Middle frontal gyrus (tissue), 1 donor: ENCODE measurements around the gene MCC.
A peak's percentile ranks its signal among the peaks of the same experiment; 100 is the strongest.

Experiments used
- DNase-seq: peaks from one replicate; pipeline ENCODE4 v3.0.0-alpha.2; 2015; ENCODE audit warnings: low spot score; ENCODE audit errors: extremely low spot score

Gene MCC

DNA sequence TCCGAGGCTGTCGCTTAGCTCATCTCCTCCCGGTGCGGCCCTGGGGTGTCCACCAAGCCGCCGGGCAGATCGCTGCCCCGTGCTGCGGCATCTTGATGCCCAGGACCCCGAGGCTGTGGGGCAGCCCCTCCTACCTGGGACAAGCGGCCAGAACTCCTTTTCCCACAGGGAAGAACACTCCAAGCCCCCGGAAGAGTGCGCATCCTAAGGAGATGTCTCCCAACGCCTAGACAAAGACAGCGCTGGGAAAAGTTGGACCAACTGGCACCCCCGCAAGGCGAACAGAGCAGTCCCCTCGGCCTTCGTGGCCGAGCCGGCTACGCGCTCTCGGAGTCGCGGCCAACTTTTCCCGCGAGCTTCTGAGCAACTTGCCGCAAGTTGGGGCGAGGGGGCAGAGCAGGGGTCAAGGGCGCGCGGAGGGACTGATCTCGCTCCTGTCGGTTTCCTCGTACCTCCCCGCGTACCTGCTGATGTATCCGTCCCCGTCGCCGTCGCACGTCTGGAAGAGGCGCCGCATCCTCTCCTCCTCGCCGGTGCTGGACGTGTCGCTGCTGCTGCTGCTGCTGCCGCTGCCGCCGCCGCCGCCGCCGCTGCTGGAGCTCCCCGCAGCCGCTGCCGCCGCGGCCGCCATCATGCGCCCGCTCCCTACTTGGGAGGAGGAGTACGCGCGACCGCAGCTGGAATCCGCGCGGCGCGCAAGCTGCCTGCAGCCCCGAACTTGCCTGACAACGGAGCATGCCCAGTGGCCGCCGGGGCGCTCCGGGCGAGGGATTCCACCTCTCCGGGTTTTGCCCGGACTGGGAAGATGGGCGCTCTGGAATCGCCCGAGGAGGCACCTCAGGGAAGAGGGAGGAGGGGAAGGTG, at the start of gene MCC:
TSS of gene MCC (minus strand) at position 673 of the 864 bp plus-strand sequence.
- DNase-seq, result no peak

DNA sequence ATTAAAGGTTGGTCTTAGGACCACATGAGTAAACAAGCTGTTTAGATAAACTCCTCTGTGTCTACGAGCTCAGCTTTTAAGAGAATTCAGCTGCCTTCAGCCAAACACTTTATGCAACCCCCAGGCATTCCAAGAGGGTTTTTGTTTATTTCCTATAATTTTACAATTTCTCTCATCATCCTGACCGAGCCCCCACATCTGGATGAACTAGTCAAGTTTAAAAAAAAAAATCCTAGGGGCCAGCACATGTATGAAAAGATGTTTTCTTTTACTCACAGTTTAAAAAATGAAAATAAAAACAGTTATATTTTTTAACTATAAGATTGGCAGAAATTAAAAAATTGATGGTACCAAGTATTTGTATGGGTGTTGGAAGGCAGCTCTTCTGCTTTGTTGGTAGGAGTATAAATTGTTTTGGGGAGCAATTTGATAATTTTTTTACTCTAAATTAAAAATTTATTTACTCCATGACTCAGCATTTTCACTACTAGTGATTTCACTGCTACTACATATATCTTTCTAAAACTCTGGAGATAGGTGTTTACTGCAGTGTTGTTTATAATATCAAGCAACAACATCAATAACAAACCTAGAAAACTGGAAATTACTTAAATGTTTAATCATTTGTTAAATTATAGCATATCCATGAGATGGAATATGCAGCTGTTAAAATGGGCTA, 43.4 kb upstream of the MCC start:
- no peak for DNase-seq

DNA sequence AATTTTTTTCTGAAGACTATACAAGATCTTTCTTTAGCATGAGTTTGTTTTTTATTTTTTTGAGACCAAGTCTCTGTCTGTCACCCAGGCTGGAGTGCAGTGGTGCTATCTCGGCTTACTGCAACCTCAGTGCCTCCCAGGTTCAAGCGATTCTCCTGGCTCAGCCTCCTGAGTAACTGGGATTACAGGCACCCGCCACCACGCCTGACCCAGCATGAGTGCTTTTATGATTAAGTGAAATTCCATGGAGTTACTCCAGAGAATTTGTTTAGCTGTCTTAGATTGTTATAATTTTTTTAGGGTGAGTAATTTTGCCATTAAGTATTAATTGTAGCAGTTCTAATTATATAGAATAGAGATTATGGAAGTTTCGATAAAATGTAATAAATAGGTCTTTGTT, 39.5 kb upstream of the MCC start:
- DNase-seq, result no peak

DNA sequence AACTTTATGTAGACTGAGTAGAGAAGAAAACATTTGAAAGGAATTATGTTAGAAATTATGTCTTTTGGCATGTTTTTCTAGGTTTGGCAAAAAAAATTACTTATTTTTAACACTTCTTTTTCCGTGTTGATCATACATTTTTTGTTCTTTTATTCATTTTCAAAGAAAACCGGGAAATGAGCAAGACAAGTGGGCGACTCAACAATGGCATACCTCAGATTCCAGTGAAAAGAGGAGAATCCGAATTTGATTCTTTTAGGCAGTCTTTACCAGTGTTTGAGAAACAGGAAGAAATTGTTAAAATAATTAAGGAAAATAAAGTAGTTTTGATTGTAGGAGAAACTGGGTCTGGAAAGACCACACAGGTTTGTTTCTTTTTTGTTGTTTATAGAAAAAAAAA, 38.2 kb upstream of the MCC start:
- DNase-seq, result no peak

DNA sequence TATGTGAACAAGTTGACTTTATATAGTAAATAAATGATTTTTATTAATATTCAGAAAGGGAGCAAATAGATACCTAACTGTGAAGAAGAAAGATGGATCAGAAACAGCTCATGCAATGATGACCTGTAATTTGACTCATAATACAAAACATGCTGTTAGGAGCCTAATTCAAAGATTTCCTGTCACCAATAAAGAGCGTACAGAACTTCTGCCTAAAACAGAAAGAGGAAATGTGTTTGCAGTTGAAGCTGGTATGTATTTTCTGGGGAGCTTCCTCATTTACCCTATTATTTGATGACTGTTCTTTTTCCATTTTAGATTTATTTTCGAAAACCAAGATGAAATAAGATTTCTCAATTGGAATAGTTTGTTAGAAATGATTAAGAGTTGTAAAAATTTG, 36.7 kb upstream of the MCC start:
- no peak for DNase-seq

DNA sequence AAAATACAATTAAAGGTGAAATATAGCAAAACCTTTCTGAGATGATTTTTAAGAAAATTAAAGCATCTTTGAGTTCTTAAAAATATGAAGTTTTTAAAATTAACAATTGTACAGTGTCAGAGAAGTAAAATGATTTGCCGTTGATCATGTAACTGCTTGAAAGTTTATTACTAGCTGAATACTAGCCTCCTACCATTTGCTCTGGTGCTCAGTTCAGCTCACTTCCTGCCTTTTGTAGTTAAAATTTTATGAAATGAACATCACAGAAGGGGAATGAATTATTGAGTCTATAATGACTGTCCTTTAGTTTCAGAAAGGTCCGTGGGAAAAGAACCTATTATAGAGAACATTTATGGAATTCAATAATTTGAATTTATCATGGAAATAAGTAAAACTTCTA, 34.9 kb upstream of the MCC start:
- DNase-seq, result no peak

DNA sequence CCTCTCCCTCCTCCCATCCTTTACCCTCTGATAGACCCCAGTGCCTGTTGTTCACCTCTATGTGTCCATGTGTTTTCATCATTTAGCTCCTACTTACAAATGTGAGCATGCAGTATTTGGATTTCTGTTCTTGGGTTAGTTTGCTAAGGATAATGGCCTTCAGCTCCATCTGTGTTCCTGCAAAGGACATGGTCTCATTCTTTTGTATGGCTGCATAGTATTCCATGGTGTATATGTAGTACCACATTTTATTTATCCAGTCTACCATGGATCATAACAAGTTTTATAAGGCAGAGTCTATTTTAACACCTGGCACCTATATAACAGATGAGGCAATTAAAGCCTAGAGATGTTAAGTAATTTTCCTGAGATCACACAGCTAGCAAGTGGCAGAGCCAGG, 32.6 kb upstream of the MCC start:
- no peak for DNase-seq

DNA sequence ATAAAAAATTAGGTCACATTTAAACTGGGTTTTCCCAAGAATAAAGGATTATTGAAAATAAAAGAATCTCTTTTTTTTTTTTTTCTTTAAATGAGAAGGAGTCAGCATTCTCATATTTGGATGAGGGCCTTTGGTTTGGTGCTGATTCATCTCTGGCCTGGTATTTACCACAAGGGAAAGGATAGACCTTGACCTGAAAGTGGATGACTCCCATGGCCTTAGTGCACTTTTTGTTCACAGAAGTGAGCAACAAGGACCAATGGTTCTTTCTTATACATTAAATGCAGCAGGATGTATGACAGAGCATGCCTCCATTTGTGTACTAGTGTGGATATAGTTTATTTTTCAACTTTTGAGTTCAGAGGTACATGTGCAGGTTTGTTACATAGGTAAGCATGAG, 32.2 kb upstream of the MCC start:
- no peak for DNase-seq

DNA sequence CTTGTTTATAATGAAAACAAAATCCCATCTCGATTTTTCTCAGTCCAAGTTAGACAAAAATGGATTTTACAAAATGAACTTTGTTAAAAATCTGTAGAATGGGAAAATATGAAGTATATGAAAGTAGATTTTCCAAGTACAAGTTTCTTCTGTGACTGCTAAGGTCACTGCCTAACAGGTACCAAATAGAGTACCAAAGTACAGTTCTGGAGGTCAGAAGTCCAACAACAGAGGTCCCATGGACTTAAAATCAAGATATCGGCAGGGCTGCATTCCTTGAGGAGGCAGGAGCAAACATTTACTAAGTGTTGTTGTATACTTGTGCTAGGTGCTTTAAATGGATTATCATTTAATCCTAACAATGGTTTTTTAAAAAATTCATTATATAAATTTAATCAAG, 31.2 kb upstream of the MCC start:
- DNase-seq, result no peak

DNA sequence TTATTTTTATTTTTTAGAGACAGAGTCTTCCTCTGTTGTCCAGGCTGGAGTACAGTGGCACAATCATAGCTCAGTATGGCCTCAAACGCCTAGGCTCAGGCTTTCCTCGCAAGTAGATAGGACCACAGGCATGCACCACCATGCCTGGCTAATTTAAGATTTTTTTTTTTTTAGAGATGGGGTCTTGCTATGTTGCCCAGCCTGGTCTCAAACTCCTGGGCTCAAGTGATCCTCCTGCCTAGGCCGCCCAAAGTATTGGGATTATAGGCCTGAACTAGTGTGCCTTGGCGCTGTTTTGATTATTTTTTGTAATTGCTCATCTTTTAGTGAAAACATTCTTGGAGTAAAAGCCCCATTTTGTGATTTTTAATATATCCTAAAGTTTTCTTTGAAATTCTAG, 30.6 kb upstream of the MCC start:
- DNase-seq, result no peak

DNA sequence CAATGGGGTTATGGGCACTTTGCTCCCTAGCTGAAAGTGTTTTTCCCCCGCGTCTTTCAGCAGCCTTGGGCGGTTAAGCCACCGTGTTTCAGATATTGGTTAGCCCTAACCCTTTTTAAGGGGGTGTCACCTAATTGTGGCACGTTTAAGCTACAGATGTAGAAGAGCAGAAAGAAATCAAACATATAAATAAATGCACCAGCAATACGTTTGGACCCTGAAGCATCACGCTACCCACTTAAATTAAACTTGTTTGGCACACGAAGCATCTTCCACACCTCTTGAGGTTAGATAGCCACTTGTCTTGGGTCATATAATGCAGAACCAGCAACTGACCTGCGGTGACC, 26.0 kb upstream of the MCC start:
- no peak for DNase-seq

DNA sequence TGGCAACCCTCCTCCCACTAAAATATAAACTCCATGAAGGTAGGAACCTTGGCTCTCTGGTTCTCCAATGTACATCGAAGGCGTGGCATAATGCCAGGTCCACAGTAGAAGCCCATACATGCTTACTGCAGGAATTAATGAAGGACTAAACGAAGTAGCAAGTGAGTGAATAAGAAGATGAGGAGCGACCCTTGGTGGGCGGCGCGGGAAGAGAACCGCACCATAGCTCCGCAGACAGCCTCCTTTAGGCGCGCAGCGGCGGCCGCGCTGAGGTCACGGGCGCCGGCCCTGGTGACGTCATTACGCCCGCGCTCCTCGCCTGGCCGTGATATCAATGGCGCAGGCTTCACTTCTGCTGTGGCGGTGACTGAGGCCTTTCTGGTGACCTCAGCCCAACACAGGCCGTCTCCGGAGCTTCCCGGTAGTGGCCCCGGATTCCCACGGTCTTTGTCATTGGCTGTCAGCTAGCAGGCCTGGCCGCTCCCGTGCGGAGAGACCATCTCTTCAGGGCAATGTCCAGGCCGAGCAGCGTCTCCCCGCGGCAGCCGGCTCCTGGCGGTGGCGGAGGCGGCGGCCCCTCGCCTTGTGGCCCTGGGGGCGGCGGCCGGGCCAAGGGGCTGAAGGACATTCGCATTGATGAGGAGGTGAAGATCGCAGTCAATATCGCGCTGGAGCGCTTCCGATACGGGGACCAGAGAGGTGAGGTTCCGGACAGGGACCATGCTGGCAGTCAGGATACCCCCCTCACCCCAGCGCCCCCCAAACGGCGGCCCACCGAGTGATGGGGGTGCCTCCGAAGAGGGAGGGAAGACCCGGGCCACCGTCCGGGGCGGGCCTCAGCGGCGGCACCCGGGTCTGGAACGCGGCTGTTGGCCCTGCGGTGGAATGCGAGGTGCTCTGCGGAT, 25.4 kb upstream of the MCC start, which contains the start of gene YTHDC2:
TSS of gene YTHDC2 (plus strand) at position 311 of the 905 bp plus-strand sequence. CDS start at position 513, 202 bp downstream.
- peak; percentile 72 for DNase-seq

DNA sequence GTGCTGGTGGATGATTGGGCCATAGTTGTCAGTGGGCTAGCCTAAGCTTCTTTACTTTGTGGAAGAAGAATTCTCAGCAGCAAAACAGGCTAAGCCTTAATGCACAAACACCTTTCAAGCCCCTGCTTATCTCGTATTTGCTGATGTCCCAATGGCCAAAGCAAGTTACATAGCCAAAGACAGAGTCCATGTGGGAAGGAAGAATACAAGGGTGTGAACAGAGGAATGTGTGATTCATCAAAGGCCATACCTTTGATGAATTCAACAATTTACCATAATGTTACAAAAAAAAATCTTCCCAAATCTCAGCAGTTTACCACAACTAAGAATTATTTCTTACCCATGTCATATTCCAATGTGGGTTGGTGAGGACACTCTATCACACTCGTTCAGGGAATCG, 24.1 kb upstream of the MCC start:
- DNase-seq, result no peak

DNA sequence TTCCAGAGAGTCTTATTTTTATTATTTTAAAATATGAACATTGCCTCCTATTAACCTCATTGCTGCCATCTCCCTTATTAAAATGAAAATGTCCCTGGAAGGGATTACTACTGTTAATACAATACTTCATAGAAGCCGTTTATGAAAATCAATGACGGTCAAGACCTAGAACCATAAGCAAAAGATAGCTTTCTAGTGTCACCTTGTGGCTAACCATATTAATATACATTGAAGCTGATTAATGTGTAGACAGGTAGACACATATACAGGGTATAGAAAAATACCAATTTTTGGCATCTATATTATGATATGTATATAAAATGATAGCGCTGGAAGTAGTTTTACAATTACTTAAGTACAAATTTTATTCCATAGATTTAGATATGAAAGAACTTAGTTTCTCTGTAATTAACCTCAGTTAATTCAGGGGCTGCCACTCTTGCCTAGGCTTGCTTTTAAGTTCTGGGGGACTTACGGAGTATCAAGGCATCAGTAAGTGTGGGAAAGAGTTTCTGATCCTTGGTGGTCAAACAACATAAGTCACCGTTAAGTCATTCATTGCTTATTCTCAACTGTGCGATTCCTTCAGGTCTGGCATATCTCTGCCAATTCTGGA, 22.7 kb upstream of the MCC start:
- no peak for DNase-seq

DNA sequence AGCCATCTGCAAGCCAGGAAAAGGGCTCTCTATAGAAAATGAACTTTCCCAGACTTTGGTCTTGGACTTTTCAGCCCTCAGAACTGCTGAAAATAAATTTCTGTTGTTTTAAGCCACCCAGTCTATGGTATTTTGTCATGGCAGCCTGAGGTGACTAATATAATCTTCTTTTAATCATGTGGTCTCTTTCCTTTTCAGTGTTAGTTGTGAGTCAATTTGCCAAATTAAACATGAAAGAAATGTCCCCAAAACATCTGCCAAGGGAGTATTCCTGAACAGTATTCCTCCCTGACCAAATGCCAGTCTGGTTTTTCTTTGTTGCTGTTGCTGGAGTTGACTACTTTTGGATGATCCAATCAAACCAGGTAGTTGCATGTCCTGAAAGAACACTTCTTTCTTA, 20.5 kb upstream of the MCC start:
- DNase-seq, result no peak

DNA sequence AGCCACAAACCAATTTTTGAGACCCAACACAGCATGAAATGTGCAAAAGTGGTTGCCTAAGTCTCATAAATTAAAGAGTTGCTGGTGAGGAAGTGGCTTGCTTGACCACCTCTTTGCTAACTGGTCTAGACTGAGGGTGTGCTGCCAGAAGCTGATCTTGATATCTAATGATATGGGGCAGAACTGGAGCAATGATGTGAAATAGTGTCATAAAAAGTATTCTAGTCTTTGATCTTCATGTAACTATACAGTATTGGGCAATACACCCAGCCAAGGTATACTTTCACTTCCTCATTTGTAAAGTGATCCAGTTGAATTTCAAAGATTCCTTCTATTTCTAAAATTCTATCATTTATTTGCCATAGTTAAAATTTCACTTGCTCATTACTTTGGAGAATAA, 19.3 kb upstream of the MCC start:
- no peak for DNase-seq

DNA sequence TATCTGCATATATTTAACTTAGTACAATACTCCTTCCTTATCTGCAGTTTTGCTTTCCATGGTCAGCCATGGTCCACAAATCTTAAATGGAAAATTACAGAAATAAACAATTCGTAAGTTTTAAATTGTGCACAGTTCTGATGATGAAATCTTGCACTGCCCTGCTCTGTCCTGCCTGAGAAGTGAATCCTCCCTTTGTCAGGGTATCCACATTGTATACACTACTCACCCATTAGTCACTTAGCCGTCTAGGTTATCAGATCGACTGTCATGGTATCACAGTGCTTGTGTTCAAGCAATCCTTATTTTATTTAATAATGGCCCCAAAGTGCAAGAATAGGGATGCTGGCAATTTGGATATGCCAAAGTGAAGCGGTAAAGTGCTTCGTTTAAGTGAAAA, 16.9 kb upstream of the MCC start:
- DNase-seq, result no peak

DNA sequence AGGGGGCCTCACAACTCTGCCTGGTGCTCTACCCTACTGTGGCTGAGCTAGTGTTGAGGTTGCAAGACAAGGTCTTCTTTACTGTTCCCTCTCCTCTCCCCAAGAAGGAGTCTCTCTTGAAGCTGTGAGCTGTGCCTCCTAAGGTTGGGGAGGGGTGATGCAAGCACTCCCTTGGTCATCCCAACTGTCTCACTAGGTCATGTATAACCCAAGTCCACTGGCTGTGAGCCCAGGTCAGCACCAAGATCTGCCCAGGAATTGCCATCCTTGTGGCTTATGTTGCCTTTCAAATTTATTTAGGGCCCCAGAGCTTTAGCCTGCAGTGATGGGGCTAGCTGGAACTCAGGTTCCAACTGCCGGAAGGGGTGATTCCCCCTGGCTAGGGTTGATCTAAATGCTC, 14.9 kb upstream of the MCC start:
- DNase-seq, result no peak

DNA sequence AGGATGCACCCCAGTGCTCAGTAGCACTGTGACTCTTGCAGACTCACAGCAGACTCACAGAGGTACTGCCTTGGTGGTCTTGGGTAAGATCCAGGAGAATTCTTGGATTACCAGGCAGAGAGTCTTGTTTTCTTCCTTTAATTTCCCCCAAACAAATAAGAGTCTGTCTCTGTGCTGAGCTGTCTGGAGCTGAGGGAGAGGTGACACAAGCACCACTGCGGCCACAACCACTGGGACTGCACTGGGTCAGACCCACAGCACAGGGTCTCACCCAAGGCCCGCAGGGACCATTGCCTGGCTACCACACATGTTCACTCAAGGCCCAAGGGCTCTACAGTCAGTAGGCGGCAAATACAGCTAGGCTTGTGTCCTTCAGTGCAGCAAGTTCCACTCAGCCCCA, 13.8 kb upstream of the MCC start:
- no peak for DNase-seq

DNA sequence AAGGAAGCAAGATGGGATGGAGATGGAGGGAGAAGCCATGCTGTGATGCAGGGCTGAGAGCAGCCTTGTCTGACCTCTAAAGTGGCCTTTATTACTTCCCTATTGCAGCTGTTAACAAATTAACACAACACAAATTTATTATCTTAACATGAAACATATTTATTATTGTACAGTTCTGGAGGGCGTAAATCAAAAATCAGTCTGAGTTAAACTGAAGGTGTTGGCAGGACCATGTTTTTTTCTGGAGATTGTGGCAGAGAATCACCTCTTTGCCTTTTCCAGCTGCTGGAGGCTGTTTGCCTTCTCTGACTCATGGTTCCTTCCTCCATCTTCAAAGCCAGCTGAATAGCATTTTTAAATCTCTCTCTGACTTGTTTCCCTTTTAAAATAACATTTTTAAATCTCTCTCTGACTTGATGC, 7.2 kb upstream of the MCC start:
- DNase-seq, result no peak

DNA sequence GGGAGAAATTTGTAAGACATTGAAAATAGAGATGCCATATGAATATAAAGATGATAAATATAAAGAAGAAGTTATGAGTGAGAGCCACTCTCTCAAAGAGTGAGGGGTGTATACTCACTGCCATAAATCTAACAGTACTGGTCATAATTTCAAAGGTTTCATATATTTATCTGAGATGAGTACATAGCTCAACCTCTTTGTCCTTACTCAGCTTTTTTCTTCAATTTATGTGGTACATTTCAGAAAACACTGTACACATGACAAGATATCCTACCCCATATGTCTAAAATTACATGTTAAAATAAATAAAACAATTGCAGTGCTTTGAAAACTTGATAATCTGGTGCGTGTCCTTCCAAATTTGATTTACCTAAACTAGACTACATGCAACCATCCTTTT, 5.2 kb upstream of the MCC start:
- DNase-seq, result no peak

DNA sequence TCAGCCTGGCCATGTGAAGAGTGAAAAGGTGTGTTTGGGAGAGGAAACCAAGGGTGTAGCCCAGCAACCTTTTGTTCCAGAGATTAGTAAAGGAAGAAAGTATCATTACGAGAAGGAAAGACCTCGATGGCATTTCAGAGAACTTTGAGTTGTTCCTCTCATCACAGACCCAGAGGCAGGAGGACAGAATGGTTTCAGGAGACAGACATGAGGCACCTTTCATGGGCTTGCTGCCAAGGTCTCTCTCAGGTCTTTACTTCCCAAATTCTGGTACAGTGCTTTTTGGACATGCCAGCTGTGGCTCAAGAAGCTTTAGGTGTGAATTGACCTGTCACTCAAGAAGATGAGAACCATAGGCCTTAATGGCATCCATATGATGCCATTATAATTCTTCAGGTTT, 2.8 kb upstream of the MCC start:
- no peak for DNase-seq
